ENCODE measurements around the gene ANKRD52.

Gene ANKRD52

DNA sequence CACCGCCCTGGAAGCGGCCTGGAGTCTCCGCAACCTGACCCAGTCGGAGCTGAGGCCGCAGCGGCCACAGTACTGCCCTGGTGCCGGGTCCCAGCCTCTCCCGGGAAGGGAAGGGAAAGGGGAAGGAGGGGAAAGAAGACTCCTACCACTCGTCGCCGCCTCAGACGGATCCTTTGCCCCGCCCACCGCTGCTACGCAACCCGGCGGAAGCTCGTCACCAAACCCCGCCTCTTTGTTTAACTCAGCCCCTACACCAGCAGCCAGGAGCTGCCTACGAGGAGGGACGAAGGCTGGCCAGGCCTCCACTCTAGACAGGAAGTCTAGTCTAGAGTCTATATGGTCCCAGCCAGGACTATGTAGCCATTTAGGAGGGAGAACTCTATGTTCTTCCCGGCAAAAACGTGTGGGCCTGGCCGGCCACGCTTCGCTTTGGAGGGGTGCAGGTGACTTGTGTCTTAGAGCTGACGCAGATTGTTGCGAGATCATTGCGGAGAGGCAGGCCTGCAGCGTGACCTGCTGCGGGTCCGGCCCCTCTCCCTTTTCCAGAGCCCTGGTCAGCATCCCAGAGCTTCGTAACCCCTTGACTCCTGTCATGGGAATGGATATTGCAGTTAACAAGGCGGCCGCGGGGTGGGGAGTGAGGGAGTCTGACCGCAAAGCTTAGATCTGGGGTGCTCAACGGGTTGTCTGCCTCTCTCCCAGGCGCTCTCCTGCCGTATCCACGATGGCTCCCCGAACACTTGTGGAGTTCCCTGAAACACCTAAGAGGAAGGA is 36.2 kb downstream of the ANKRD52 start, which contains the start of gene RNF41:
Gene RNF41 (minus strand): TSS at position 166 of the 774 bp plus-strand sequence. CDS start 7,875 bp downstream, outside the sequence.
- H3K4me3 ChIP-seq (ENCODE audit: low read depth, low read length): peak within 1 kb of the TSS; percentile 93
- TF ChIP-seq, protein P1, sequence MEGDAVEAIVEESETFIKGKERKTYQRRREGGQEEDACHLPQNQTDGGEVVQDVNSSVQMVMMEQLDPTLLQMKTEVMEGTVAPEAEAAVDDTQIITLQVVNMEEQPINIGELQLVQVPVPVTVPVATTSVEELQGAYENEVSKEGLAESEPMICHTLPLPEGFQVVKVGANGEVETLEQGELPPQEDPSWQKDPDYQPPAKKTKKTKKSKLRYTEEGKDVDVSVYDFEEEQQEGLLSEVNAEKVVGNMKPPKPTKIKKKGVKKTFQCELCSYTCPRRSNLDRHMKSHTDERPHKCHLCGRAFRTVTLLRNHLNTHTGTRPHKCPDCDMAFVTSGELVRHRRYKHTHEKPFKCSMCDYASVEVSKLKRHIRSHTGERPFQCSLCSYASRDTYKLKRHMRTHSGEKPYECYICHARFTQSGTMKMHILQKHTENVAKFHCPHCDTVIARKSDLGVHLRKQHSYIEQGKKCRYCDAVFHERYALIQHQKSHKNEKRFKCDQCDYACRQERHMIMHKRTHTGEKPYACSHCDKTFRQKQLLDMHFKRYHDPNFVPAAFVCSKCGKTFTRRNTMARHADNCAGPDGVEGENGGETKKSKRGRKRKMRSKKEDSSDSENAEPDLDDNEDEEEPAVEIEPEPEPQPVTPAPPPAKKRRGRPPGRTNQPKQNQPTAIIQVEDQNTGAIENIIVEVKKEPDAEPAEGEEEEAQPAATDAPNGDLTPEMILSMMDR (conservative IDR thresholded peaks at IDR 0.05; ENCODE audit: low read depth, low read length): peak; percentile 28
- peak; percentile 99 for DNase-seq (ENCODE audit: low read depth)

DNA sequence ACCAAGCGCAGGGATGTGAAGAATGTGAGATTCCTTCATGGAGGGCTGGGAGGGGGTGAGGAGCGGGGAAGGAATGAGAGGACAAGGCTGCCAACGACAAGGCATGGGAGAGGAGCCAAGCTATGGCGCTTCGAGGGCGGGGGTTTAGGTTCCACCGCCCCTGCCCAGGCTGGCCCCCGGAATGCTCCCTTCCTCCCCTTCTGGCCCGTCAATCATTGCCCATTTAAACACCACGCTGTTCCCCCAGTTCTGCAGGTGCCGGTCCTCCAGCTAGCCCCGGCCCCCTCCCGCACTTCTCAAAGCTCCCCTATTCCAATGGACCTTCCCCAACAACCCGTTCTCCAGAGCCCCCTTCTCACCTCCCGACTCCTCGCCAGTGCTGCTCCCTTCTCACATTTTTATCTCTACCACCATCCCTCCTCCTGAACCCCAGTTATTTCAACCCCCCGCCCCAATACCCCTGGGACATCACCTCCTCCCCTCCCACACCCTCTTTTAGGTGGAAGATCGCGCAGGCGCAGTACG is 36.9 kb downstream of the ANKRD52 start:
- H3K4me3 ChIP-seq (ENCODE audit: low read depth, low read length): peak overlapping the region; percentile 93
- peak; percentile 68 for DNase-seq (ENCODE audit: low read depth)
- TF ChIP-seq, protein P1 (conservative IDR thresholded peaks at IDR 0.05; ENCODE audit: low read depth, low read length): no peak

GRCh38 chr12:56220611-56221231 is 37.5 kb downstream of the ANKRD52 start:
- TF ChIP-seq, protein P1 (conservative IDR thresholded peaks at IDR 0.05; ENCODE audit: low read depth, low read length): no peak
- peak; percentile 69 for DNase-seq (ENCODE audit: low read depth)
- H3K4me3 ChIP-seq (ENCODE audit: low read depth, low read length): peak overlapping the region; percentile 93

GRCh38 chr12:56219840-56220239 is 38.3 kb downstream of the ANKRD52 start:
- no peak for DNase-seq (ENCODE audit: low read depth)
- TF ChIP-seq, protein P1 (conservative IDR thresholded peaks at IDR 0.05; ENCODE audit: low read depth, low read length): no peak
- no peak overlapping the region for H3K4me3 ChIP-seq (ENCODE audit: low read depth, low read length)

DNA sequence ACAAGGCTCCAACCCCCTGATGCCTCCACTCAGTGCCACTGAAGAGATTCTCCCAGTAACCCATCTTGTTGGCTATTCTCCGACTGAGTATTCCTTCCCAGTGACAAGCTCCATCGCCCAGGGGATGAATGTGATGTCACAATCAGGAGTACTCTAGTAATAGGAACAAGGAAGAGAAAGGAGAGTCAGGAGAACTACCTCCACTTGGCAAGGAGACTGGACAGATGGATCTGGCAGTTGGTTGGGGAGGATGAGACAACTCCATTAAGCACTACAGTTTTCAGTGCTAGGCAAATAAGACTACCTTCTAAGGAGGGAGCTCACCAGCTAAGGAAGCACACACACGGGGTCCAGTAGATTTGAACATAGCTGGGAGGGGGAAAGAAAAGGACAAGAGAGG is 41.7 kb downstream of the ANKRD52 start:
- TF ChIP-seq, protein P1 (conservative IDR thresholded peaks at IDR 0.05; ENCODE audit: low read depth, low read length): no peak
- no peak for DNase-seq (ENCODE audit: low read depth)
- H3K4me3 ChIP-seq (ENCODE audit: low read depth, low read length): no peak overlapping the region

GRCh38 chr12:56213878-56214277 is 44.3 kb downstream of the ANKRD52 start:
- H3K4me3 ChIP-seq (ENCODE audit: low read depth, low read length): no peak overlapping the region
- TF ChIP-seq, protein P1 (conservative IDR thresholded peaks at IDR 0.05; ENCODE audit: low read depth, low read length): no peak
- DNase-seq (ENCODE audit: low read depth): no peak
